Right cardiac atrium (tissue), 5 donors: Measurements from ENCODE around the gene KCNQ1. TPM values are rescaled to one million over a fixed set of nuclear protein-coding genes. Genes with fewer than 3 reads are reported as not detected.
A peak's percentile ranks its signal among the peaks of the same experiment; 100 is the strongest.

Experiments used
- ATAC-seq, 2 donors: fragments of 200-7000 bp; cut with Tn5 transposase; one replicate each; pipeline versions ENCODE4 v1.8.0 to v1.9.1; 2020; ENCODE audit warnings: moderate library complexity in 2 of 2, mild to moderate bottlenecking in 1 of 2
- DNase-seq, 3 donors: peaks; one replicate each; pipeline ENCODE4 v3.0.0-alpha.2; 2020
- H3K27ac ChIP-seq: one replicate; pipeline ENCODE4 v1.5.1; 2013; ENCODE audit warnings: mild to moderate bottlenecking, low read length, control low read depth, moderate library complexity
- H3K27me3 ChIP-seq: one replicate; pipeline ENCODE4 v1.6.1; 2013; ENCODE audit not compliant: control insufficient read depth, insufficient read depth
- H3K4me1 ChIP-seq: one replicate; pipeline ENCODE4 v1.6.1; 2013; ENCODE audit warnings: low read length; ENCODE audit not compliant: control insufficient read depth, insufficient read depth
- H3K4me3 ChIP-seq: one replicate; pipeline ENCODE4 v1.5.1; 2013; ENCODE audit warnings: low read length, control low read depth
- H3K9me3 ChIP-seq: one replicate; pipeline ENCODE4 v1.6.1; 2013; ENCODE audit warnings: low read length; ENCODE audit not compliant: control insufficient read depth
- WGBS: extraction: QIAGEN DNeasy Blood & Tissue Kit; methylation state at CpG from one replicate; pipeline ENCODE4 v1.1.7; 2013; 5-methylcytosine and 5-hydroxymethylcytosine counted together
- intact Hi-C, 4 donors: fragments of 100-400 bp; cut with DNase I; formaldehyde crosslinking; loops; one replicate each; pipeline versions ENCODE4 v1.11.0 to v1.14.0; 2022 to 2023
- polyA plus RNA-seq: library from polyadenylated mRNA; stranded (reverse); fragments of 200-250 nt; gene quantifications from one replicate; pipeline ENCODE4 v1.2.3, GENCODE V29; 2013
- total RNA-seq, 4 donors: library from RNA; stranded (reverse); fragmentation: NEBNext Ultra II Directional; extraction: Animal tissue kit (Norgen Biotek cat#: 25700); gene quantifications; one replicate each; pipeline ENCODE4 v1.2.1, GENCODE V29; 2021
- donor health status: healthy with polysubstance abuse.
- donor health status: DM: no; HTN: yes; CAD: no.
- donor health status: DM: no; HTN: no; CAD: no.
- donor health status: DM: no; HTN: yes; CAD: no; lungs with severe emphysema.
- donor health status: DM: yes; HTN: yes; CAD: no.

The KCNQ1 gene
- total and polyA plus RNA-seq, 5 donors: 36.4 to 46.8 (median 37.7) TPM

- ATAC-seq (peak in 1 of 2 donors; percentile 12), DNase-seq (no peak)
- WGBS: 94% methylated on average over 14 of the region's 14 CpGs
- Histone ChIP-seq H3K27ac (no peak overlapping the region), H3K4me1 (no peaks in the 10 kb centered on the region), H3K27me3 (no peaks in the 10 kb centered on the region), H3K9me3 (no peaks in the 10 kb centered on the region), H3K4me3 (no peak overlapping the region)
- intact Hi-C loops: no loop called here
Observed at GRCh38 chr11:2768471-2769408, 323.9 kb downstream of the KCNQ1 start.

- H3K27me3 ChIP-seq: no peaks in the 10 kb centered on the region
- H3K27ac ChIP-seq: no peak overlapping the region
- WGBS: 95% methylated on average over 14 of the region's 14 CpGs
- H3K4me1 ChIP-seq: no peaks in the 10 kb centered on the region
- no peak overlapping the region for H3K4me3 ChIP-seq
- H3K9me3 ChIP-seq: no peaks in the 10 kb centered on the region
- ATAC-seq: no peak
- intact Hi-C loops: loop anchor here in 1 of 4 donors (10.0 kb wide), 1 partner anchor 225 kb away; no protein-coding TSS in a partner anchor
- no peak for DNase-seq
Observed at GRCh38 chr11:2769409-2770095, 324.7 kb downstream of the KCNQ1 start.

GRCh38 chr11:2770096-2770751 is 325.4 kb downstream of the KCNQ1 start:
- DNase-seq: no peak
- ATAC-seq: no peak
- WGBS: 93% methylated on average over 13 of the region's 13 CpGs

GRCh38 chr11:2770761-2771301 is 326.0 kb downstream of the KCNQ1 start:
- ATAC-seq: no peak
- intact Hi-C loops: loop anchor here in 1 of 4 donors (10.0 kb wide), 1 partner anchor 226 kb away; no protein-coding TSS in a partner anchor
- DNase-seq: no peak
- Histone ChIP-seq H3K27me3 (no peaks in the 10 kb centered on the region), H3K9me3 (no peaks in the 10 kb centered on the region), H3K4me3 (no peak overlapping the region), H3K27ac (no peak overlapping the region), H3K4me1 (no peaks in the 10 kb centered on the region)
- WGBS: 95% methylated on average over 9 of the region's 9 CpGs

More at GRCh38 chr11:2770096-2770751, 325.4 kb downstream of the KCNQ1 start:
- Histone ChIP-seq H3K27me3 (no peaks in the 10 kb centered on the region), H3K4me1 (no peaks in the 10 kb centered on the region), H3K27ac (no peak overlapping the region), H3K4me3 (no peak overlapping the region), H3K9me3 (no peaks in the 10 kb centered on the region)
- intact Hi-C loops: loop anchor here in 1 of 4 donors (10.0 kb wide), 1 partner anchor 225 kb away; no protein-coding TSS in a partner anchor

GRCh38 chr11:2771758-2772466 is 327.1 kb downstream of the KCNQ1 start:
- intact Hi-C loops: loop anchor here in 1 of 4 donors (10.0 kb wide), 1 partner anchor 227 kb away; no protein-coding TSS in a partner anchor
- DNase-seq: no peak
- H3K9me3 ChIP-seq: no peaks in the 10 kb centered on the region

GRCh38 chr11:2772544-2773031 is 327.8 kb downstream of the KCNQ1 start:
- no peak for ATAC-seq
- H3K4me3 ChIP-seq: no peak overlapping the region
- WGBS: 90% methylated on average over 7 of the region's 7 CpGs
- no peaks in the 10 kb centered on the region for H3K9me3 ChIP-seq
- H3K27ac ChIP-seq: no peak overlapping the region
- intact Hi-C loops: loop anchor here in 1 of 4 donors (10.0 kb wide), 1 partner anchor 228 kb away; no protein-coding TSS in a partner anchor
- no peak for DNase-seq
- H3K27me3 ChIP-seq: no peaks in the 10 kb centered on the region
- H3K4me1 ChIP-seq: no peaks in the 10 kb centered on the region

More at GRCh38 chr11:2771758-2772466, 327.1 kb downstream of the KCNQ1 start:
- no peak for ATAC-seq
- Histone ChIP-seq H3K4me1 (no peaks in the 10 kb centered on the region), H3K27me3 (no peaks in the 10 kb centered on the region), H3K4me3 (no peak overlapping the region), H3K27ac (no peak overlapping the region)
- WGBS: 91% methylated on average over 12 of the region's 12 CpGs

GRCh38 chr11:2774173-2775082 is 329.6 kb downstream of the KCNQ1 start:
- H3K4me3 ChIP-seq: no peak overlapping the region
- WGBS: 97% methylated on average over 13 of the region's 13 CpGs
- DNase-seq (no peak), ATAC-seq (no peak)
- H3K27me3 ChIP-seq: no peaks in the 10 kb centered on the region
- H3K27ac ChIP-seq: no peak overlapping the region
- intact Hi-C loops: loop anchor here in 1 of 4 donors (10.0 kb wide), 1 partner anchor 230 kb away; no protein-coding TSS in a partner anchor
- H3K4me1 ChIP-seq: peaks cover 3% of the 10 kb centered on the region
- no peaks in the 10 kb centered on the region for H3K9me3 ChIP-seq

GRCh38 chr11:2775083-2775625 is 330.3 kb downstream of the KCNQ1 start:
- DNase-seq: no peak
- Histone ChIP-seq H3K27ac (no peak overlapping the region), H3K9me3 (no peaks in the 10 kb centered on the region), H3K4me1 (peaks cover 9% of the 10 kb centered on the region), H3K27me3 (no peaks in the 10 kb centered on the region), H3K4me3 (no peak overlapping the region)
- no peak for ATAC-seq
- WGBS: 95% methylated on average over 5 of the region's 5 CpGs
- intact Hi-C loops: loop anchor here in 1 of 4 donors (10.0 kb wide), 1 partner anchor 230 kb away; no protein-coding TSS in a partner anchor
